ENCODE results near the gene B4GALT6. TPM values are rescaled to one million over a fixed set of nuclear protein-coding genes. Genes with fewer than 3 reads are reported as not detected.

The B4GALT6 gene
- total and polyA plus RNA-seq, 9 of the 15 experiments (the other 6 are each of a cell fraction or from before 2014, with no cell fraction given) = 0.03 to 0.27 (median 0.08) TPM

DNA sequence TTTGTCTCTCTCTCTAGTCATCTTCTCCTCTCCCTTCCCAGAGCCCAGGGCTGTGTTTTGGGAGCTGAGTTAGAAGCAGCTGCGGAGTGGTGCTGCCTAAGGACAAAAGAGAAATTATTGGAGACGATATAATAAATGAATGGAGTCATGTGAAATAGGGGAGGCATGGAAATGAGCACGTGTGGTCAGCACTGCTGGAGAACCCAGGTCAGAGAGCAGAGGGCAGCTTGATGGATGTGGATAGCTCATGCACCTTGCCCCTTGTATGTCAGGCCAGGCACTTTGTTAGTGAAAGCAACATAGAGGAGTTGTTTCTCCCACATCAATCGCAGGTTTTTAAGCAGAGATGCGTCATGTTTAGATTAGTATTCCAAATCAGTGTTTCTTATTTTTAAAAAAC, 77.0 kb downstream of the B4GALT6 start:
- Histone ChIP-seq H3K9ac (ENCODE audit: insufficient read depth in 1 of 2, low read depth in 2 of 2, low read length in 2 of 2) (no peak overlapping the region), H2AFZ (ENCODE audit: low read depth, low read length) (no peak overlapping the region), H3K27me3 (ENCODE audit: control insufficient read depth in 2 of 2, insufficient read depth in 2 of 2, low read length in 2 of 2) (peaks cover 0 to 2% of the 10 kb centered on the region in 2 experiments; a peak in 1 of 5 replicates), H3K4me2 (ENCODE audit: insufficient read depth, low read length) (no peak overlapping the region), H4K20me1 (replicated peaks; ENCODE audit: control insufficient read depth, insufficient read depth, low read length) (no peaks in the 10 kb centered on the region), H3K9me1 (ENCODE audit: control insufficient read depth, insufficient read depth, low read length) (no peaks in the 10 kb centered on the region), H3K27ac (ENCODE audit: extremely low read depth, low read depth, low read length) (no peak overlapping the region), H3K36me3 (ENCODE audit: control insufficient read depth, insufficient read depth, low read length) (no peaks in the 10 kb centered on the region), H3K4me1 (replicated peaks in 1 of 2; ENCODE audit: control insufficient read depth in 2 of 2, insufficient read depth in 2 of 2, low read length in 2 of 2) (no peaks in the 10 kb centered on the region), H3K4me3 (no peak overlapping the region), H3K9me3 (replicated peaks; ENCODE audit: control insufficient read depth, insufficient read depth, low read depth, low read length) (no peaks in the 10 kb centered on the region), H3K79me2 (ENCODE audit: control insufficient read depth, insufficient read depth, low read length) (no peaks in the 10 kb centered on the region)
- FAIRE-seq (no peak), ATAC-seq (no peak), DNase-seq (ENCODE audit: extremely low read depth in 1 of 4, low spot score in 3 of 4) (no peak)
- CTCF ChIA-PET (ENCODE audit: low intra/inter-chr PET ratio) = no interaction called here
- intact Hi-C loops (cut with micrococcal nuclease) (no loop called here), in situ Hi-C loops (cut with MboI) (no loop called here)
- no peak for TF ChIP-seq ZNF695 (CRISPR knock-in tag; IDR thresholded peaks at IDR 0.05)
- TF ChIP-seq PURB (CRISPR knock-in tag; IDR thresholded peaks at IDR 0.05; ENCODE audit: low read depth) = no peak
- POLR2A ChIA-PET = interaction anchor here (1.0 to 1.3 kb wide), 2 partner anchors 9 to 184 kb away, joined by 3 read pairs; no protein-coding TSS in a partner anchor
- no TSS peak for BruUV-seq (replicated peaks)
- 1% methylated on average over 5 of the region's 5 CpGs for WGBS (ENCODE audit: insufficient coverage, low coverage, missing lambda C conversion rate)

DNA sequence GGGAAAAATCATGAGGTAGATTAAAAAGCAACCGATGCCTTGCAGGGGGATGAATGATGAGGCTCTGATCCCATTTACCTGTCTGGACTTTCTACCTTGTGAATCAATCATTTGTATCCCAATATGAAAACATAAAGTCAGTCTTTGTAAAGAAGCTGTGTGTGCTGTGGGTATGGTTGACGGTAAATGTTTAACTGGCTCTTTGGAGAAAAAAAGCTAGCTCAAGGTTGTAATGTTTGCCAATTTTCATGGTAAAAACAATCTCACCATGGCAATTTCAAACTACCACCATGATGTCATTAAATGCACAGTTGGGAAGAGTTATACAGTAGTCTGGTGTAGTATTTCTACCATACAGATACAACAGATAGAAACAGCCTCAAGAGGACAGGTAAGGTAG, 78.1 kb downstream of the B4GALT6 start:
- H3K9me3 ChIP-seq (replicated peaks; ENCODE audit: control insufficient read depth, insufficient read depth, low read depth, low read length) = no peaks in the 10 kb centered on the region
- ChIA-PET CTCF (ENCODE audit: low intra/inter-chr PET ratio) (no interaction called here), POLR2A (no interaction called here)
- no TSS peak for BruUV-seq (replicated peaks)
- in situ Hi-C loops (cut with MboI) = no loop called here
- H2AFZ ChIP-seq (ENCODE audit: low read depth, low read length) = no peak overlapping the region
- H3K4me2 ChIP-seq (ENCODE audit: insufficient read depth, low read length) = no peak overlapping the region
- no peak overlapping the region for H3K27ac ChIP-seq (ENCODE audit: extremely low read depth, low read depth, low read length)
- ATAC-seq (no peak), FAIRE-seq (no peak), DNase-seq (ENCODE audit: extremely low read depth in 1 of 4, low spot score in 3 of 4) (no peak)
- H3K79me2 ChIP-seq (ENCODE audit: control insufficient read depth, insufficient read depth, low read length) = no peaks in the 10 kb centered on the region
- no peak overlapping the region for H3K9ac ChIP-seq (ENCODE audit: insufficient read depth in 1 of 2, low read depth in 2 of 2, low read length in 2 of 2)
- H4K20me1 ChIP-seq (replicated peaks; ENCODE audit: control insufficient read depth, insufficient read depth, low read length) = no peaks in the 10 kb centered on the region
- intact Hi-C loops (cut with micrococcal nuclease) = no loop called here
- no peaks in the 10 kb centered on the region for H3K4me1 ChIP-seq (replicated peaks in 1 of 2; ENCODE audit: control insufficient read depth in 2 of 2, insufficient read depth in 2 of 2, low read length in 2 of 2)
- no peaks in the 10 kb centered on the region for H3K9me1 ChIP-seq (ENCODE audit: control insufficient read depth, insufficient read depth, low read length)
- WGBS (ENCODE audit: insufficient coverage, low coverage, missing lambda C conversion rate) = 3% methylated on average over 2 of the region's 2 CpGs
- H3K4me3 ChIP-seq = no peak overlapping the region
- H3K36me3 ChIP-seq (ENCODE audit: control insufficient read depth, insufficient read depth, low read length) = no peaks in the 10 kb centered on the region
- peaks cover 0 to 2% of the 10 kb centered on the region in 2 experiments; a peak in 1 of 5 replicates for H3K27me3 ChIP-seq (ENCODE audit: control insufficient read depth in 2 of 2, insufficient read depth in 2 of 2, low read length in 2 of 2)
- no peak for TF ChIP-seq FUS (optimal IDR thresholded peaks at IDR 0.05; ENCODE audit: low read depth, low read length)
- TF ChIP-seq SREBF1 (IDR thresholded peaks at IDR 0.05; ENCODE audit: borderline replicate concordance, low read depth, low read length) = no peak
- TF ChIP-seq MCM5 (IDR thresholded peaks at IDR 0.05; ENCODE audit: low read depth) = no peak
- no peak for TF ChIP-seq ZNF184 (CRISPR knock-in tag; IDR thresholded peaks at IDR 0.05)
- TF ChIP-seq, protein P1, sequence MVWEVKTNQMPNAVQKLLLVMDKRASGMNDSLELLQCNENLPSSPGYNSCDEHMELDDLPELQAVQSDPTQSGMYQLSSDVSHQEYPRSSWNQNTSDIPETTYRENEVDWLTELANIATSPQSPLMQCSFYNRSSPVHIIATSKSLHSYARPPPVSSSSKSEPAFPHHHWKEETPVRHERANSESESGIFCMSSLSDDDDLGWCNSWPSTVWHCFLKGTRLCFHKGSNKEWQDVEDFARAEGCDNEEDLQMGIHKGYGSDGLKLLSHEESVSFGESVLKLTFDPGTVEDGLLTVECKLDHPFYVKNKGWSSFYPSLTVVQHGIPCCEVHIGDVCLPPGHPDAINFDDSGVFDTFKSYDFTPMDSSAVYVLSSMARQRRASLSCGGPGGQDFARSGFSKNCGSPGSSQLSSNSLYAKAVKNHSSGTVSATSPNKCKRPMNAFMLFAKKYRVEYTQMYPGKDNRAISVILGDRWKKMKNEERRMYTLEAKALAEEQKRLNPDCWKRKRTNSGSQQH (CRISPR knock-in tag; IDR thresholded peaks at IDR 0.05) = no peak
- no peak for TF ChIP-seq GTF2F1 (IDR thresholded peaks at IDR 0.05; ENCODE audit: low read depth, low read length)
- no peak for TF ChIP-seq NR2C1 (IDR thresholded peaks at IDR 0.05)
- no peak for TF ChIP-seq NR2C1 (tag; IDR thresholded peaks at IDR 0.05)
- no peak for TF ChIP-seq RBM14 (IDR thresholded peaks at IDR 0.05; ENCODE audit: borderline replicate concordance, insufficient read depth, low read depth, low read length)
- TF ChIP-seq SRSF7 (optimal IDR thresholded peaks at IDR 0.05; ENCODE audit: low read depth, low read length) = no peak
- no peak for TF ChIP-seq MED1 (CRISPR knock-in tag; IDR thresholded peaks at IDR 0.05; ENCODE audit: borderline replicate concordance)
- TF ChIP-seq ZC3H4 (CRISPR knock-in tag; IDR thresholded peaks at IDR 0.05; ENCODE audit: borderline replicate concordance) = no peak
- no peak for TF ChIP-seq TAF9B (IDR thresholded peaks at IDR 0.05; ENCODE audit: partially characterized antibody)
